SK-N-SH (cell line): ENCODE data around the gene KPNA4.

Experiments used
- EP300 ChIP-seq, 2 experiments: IDR thresholded peaks; 2 replicates each; pipeline versions ENCODE4 v1.4.0 to v1.6.1; 2012; ENCODE audit warnings: borderline replicate concordance in 1 of 2, low read depth in 1 of 2, low read length in 1 of 2
- GABPA ChIP-seq: IDR thresholded peaks from 2 replicates; pipeline ENCODE4 v1.4.0; 2012; ENCODE audit warnings: low read depth, mild to moderate bottlenecking
- MAX ChIP-seq: IDR thresholded peaks from 2 replicates; pipeline ENCODE4 v1.4.0; 2012; ENCODE audit warnings: low read depth
- PBX3 ChIP-seq: IDR thresholded peaks from 2 replicates; pipeline ENCODE4; 2012
- SIN3A ChIP-seq: IDR thresholded peaks from 2 replicates; pipeline ENCODE4 v1.6.1; 2012; ENCODE audit warnings: low read depth, mild to moderate bottlenecking, low read length, moderate library complexity, borderline replicate concordance
- TAF1 ChIP-seq: IDR thresholded peaks from 2 replicates; pipeline ENCODE4 v1.6.1; 2012; ENCODE audit warnings: low read depth, mild to moderate bottlenecking, low read length, moderate library complexity, borderline replicate concordance
- TEAD4 ChIP-seq: IDR thresholded peaks from 2 replicates; pipeline ENCODE4 v1.4.0; 2012; ENCODE audit warnings: mild to moderate bottlenecking, borderline replicate concordance; ENCODE audit not compliant: insufficient read depth
- TF ChIP-seq, protein P1 (sequence below): fragments of 200-600 bp; sonication (generic); IDR thresholded peaks from 2 replicates; pipeline ENCODE4 v1.6.1; 2017; ENCODE audit warnings: antibody characterized with exemption, mild to moderate bottlenecking, moderate library complexity
- TF ChIP-seq, protein P2 (sequence below): IDR thresholded peaks from 2 replicates; pipeline ENCODE4 v1.6.1; 2012; ENCODE audit warnings: mild to moderate bottlenecking, low read depth, low read length, moderate library complexity

- TF ChIP-seq, protein P1, sequence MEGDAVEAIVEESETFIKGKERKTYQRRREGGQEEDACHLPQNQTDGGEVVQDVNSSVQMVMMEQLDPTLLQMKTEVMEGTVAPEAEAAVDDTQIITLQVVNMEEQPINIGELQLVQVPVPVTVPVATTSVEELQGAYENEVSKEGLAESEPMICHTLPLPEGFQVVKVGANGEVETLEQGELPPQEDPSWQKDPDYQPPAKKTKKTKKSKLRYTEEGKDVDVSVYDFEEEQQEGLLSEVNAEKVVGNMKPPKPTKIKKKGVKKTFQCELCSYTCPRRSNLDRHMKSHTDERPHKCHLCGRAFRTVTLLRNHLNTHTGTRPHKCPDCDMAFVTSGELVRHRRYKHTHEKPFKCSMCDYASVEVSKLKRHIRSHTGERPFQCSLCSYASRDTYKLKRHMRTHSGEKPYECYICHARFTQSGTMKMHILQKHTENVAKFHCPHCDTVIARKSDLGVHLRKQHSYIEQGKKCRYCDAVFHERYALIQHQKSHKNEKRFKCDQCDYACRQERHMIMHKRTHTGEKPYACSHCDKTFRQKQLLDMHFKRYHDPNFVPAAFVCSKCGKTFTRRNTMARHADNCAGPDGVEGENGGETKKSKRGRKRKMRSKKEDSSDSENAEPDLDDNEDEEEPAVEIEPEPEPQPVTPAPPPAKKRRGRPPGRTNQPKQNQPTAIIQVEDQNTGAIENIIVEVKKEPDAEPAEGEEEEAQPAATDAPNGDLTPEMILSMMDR, result no peak
- TF ChIP-seq, protein P2, sequence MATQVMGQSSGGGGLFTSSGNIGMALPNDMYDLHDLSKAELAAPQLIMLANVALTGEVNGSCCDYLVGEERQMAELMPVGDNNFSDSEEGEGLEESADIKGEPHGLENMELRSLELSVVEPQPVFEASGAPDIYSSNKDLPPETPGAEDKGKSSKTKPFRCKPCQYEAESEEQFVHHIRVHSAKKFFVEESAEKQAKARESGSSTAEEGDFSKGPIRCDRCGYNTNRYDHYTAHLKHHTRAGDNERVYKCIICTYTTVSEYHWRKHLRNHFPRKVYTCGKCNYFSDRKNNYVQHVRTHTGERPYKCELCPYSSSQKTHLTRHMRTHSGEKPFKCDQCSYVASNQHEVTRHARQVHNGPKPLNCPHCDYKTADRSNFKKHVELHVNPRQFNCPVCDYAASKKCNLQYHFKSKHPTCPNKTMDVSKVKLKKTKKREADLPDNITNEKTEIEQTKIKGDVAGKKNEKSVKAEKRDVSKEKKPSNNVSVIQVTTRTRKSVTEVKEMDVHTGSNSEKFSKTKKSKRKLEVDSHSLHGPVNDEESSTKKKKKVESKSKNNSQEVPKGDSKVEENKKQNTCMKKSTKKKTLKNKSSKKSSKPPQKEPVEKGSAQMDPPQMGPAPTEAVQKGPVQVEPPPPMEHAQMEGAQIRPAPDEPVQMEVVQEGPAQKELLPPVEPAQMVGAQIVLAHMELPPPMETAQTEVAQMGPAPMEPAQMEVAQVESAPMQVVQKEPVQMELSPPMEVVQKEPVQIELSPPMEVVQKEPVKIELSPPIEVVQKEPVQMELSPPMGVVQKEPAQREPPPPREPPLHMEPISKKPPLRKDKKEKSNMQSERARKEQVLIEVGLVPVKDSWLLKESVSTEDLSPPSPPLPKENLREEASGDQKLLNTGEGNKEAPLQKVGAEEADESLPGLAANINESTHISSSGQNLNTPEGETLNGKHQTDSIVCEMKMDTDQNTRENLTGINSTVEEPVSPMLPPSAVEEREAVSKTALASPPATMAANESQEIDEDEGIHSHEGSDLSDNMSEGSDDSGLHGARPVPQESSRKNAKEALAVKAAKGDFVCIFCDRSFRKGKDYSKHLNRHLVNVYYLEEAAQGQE, result no peak
- no peak for TF ChIP-seq PBX3
- no peak for TF ChIP-seq EP300 (IDR thresholded peaks at IDR 0.05; ENCODE audit: borderline replicate concordance in 1 of 2, low read depth in 1 of 2, low read length in 1 of 2)
- no peak for TF ChIP-seq TAF1
- no peak for TF ChIP-seq GABPA
- no peak for TF ChIP-seq TEAD4
- no peak for TF ChIP-seq SIN3A
- TF ChIP-seq MAX, result no peak
Measured at GRCh38 chr3:160598865-160599264, 33.5 kb upstream of the KPNA4 start.
